Kidney glomerular epithelial cell (primary cell): ENCODE results near the gene SAMD11.

Source experiments
- DNase-seq: peaks from one replicate; lab custom pipeline; 2025; lab: John Stamatoyannopoulos, UW

SAMD11 gene

GRCh38 chr1:993379-993995 lies 69.8 kb downstream of the SAMD11 start:
- no peak for DNase-seq
